HG02884 (cell line): ENCODE measurements around the gene MARCHF3.

Experiments used
- ATAC-seq: cut with Tn5 transposase; IDR thresholded peaks from one replicate; pipeline ENCODE4 v1.9.1; 2021; ENCODE audit warnings: mild to moderate bottlenecking, moderate library complexity; ENCODE audit not compliant: unreplicated experiment

Gene MARCHF3

GRCh38 chr5:126818736-126819135 is 211.6 kb downstream of the MARCHF3 start:
- ATAC-seq = no peak
